ENCODE results near the gene SDHAF4.

GRCh38 chr6:70524721-70525286 lies 41.9 kb upstream of the SDHAF4 start:
- TF ChIP-seq CTCF (conservative IDR thresholded peaks at IDR 0.05) (no peak), EZH2 (IDR thresholded peaks at IDR 0.05; ENCODE audit: low read depth) (no peak)

All from PC-9 (cell line).